ENCODE results near the gene C22orf23.

The C22orf23 gene

DNA sequence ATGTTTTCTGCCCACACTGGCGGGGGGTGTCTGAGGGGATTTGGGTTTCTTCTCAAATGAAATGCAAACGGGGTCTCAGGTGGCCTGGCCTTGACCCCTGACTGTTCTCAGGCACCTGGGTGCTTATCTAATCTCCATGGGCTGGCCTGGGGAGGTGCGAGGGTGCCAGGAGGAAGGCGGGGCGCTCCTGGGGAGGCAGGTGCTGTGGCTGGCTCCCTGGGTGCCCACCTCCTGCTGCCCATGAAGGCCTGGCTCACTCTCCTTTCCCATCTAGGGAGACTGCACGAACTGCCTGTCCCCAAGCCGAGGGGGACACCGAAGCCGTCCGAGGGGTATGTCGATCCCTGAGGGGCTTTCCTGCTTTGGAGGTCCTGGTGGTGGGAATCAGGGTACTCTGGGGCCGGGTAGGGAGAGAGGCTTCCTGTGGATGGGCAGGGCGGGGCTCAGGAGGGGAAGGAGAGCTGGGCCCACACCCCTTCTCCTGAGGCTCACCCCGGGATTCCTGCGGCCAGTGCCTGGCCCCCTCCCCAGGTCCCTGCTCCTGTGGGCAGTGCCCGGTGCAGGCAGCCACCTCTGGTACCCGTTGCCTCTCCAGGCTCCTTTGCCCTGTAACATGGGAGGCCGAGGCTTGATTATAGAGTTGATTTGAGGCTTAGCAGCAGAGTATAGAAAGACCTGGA is 28.9 kb downstream of the C22orf23 start:
- DNase-seq, result no peak

DNA sequence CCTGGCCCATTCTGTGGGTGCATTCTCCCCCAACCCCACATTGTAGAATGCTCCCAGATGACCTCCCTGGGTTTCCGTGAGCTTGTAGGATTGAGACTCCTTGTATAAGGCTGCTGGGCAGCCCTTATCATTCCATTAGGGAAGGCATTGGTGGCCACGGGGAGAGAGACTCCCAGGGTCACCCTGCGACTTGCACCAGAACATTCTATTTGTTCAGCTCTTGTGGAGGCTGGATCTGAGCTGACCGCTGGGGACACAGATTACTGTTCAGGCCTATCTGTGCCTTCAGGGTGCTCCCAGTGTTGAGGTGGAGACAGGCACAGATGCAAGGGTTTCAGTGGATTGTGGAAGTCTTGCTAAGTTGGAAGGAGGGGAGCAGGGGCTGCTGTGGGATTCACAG is 29.5 kb downstream of the C22orf23 start:
- no peak for DNase-seq

DNA sequence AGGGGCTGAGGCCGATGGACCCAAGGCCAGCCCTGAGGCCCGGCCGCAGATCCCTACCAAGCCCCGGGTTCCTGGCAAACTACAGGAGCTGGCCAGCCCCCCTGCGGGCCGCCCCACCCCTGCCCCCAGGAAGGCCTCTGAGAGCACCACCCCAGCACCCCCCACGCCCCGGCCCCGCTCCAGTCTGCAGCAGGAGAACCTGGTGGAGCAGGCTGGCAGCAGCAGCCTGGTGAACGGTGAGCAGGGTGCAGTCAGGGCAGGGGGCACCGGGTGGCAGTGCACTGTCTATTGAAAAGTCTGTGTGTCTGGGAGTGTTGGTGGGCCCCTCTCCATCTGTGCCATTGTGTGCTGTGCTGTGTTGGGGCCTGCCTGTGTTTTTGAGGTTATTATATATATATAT is 31.2 kb downstream of the C22orf23 start:
- DNase-seq, result no peak

DNA sequence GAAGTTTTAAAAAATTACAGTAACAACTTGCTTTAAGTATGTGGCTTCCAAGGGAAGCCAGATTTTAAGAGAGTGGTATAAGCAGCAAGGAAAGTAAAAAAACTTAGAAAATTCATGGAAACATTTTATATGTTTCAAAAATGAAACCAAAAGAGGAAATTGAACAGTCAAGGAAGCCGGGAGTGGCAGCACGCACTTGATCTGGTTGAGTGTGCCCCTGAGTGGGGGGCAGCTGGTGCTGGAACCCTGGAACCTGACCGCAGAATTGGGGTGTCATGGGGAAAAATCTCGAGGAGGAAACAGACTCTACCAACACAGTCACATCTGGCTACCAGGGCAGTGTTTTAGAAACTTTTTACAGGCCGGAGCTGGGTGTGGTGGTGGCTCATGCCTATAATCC is 33.3 kb downstream of the C22orf23 start:
- DNase-seq, result no peak

DNA sequence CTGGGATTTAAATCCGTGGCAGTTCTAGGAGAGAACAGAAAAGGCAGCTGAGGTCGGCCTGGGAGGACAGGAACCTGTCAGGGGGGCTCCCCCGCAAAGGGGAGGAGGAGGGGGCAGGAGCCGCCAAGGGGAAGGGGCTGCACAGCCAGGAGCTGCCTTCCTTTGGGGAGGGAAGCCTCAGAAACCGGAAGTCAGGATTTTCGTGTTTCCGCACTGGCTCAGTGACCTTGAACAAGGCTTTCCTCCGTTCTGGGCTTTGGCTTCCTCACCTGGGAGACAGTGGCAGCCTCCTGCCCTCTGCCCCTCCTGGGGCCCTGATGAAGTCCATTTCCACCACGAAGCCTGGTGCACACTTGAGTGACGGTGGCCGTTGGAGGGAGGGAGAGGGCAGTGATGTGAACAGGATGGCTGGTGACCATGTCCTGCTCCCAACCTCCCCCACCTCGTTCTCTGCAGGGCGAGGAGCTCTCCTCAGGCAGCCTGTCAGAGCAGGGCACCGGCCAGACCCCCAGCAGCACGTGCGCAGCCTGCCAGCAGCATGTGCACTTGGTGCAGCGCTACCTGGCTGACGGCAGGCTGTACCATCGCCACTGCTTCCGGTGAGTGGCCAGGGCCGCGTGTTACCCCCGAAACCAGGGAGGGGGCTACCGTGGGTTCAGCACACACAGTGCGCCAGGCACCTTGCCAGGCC is 34.7 kb downstream of the C22orf23 start:
- no peak for DNase-seq

DNA sequence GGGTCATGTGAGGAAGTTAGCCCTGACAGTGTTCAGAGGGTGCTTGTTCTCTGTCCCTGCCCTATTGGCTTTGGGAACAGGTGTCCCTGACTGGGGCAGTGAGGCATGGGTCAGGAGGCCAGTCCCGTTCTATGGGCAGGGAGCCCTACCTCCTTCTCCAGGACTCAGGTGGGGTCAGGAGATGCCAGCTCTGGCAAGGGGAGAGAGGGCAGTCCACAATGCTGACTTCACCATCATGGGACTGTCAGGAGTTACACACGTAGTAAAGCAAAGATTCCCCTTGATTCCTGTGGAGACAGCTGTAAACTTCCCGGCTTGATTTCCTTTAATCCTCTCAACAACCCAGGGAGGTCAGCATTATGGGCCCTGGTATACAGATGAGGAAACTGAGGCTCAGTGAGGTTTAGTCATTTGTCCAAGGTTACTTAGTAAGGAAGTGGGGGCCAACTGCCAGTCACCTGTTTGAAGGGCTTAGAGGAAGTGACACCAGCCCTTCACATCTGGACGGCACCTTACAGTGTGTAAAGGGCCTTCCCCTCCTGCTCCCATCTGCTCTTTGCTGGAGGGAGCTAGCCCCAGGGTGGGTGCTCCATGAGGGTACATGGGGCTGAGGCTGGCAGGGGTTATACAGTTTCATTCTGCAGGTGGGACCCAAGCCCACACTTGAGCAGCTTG is 35.4 kb downstream of the C22orf23 start:
- no peak for DNase-seq

DNA sequence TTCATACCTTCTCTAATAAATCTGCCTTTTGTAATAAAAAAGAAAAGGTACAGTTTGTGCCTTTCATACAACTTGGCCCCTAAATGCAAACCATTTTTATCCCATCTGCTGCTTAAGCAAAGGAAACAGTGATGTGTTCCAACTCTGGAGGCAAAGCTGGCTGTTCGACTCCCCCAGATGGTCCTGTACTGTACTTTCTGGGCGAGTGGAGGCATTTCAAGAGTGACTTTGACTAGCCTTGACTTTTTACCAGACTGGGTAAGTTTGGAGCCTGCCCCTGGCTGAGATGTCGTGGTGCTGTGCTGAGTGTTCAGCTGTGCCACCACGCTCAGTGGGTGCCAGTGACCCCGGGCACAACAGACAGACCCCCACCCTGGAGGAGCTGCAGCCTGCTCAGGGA is 37.1 kb downstream of the C22orf23 start:
- DNase-seq, result no peak

DNA sequence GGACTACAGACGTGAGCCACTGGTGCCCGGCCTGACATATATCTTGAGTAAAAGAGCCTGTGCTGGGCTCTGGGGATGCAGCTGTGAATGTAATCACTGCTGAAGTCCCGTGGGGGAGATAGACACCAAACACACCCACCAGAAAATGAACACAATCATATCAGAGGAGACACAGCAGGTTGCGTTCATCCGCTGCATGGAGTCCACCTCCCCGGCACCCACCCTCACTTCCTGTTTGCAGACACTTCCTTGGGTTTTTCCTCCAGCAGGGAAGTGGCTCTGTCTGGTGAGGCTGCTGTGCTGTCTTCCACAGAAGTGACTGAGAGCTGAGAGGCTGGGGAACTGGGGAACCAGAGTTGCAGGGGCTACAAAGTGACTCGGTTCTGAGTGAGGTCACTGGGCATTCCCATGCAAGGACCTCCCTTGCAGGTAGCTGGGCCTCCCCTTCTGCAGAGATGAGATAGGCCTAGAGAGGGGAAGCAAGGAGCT is 40.1 kb downstream of the C22orf23 start:
- DNase-seq, result no peak

DNA sequence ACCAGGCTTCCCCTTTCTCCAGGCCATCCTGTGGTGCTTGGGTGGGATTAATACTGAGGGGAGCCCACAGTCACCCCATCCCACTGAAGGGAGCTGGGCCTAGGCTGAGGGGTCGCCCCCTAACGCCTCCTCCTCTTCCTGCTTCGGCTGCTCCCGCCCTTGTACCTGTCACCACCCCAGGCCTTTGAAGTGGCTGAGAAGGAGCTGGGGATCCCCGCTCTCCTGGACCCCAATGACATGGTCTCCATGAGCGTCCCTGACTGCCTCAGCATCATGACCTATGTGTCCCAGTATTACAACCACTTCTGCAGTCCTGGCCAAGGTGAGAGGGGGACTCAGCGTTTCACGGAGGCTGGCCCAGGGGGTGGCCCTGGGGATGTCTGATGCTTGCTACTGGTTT is 41.2 kb downstream of the C22orf23 start:
- DNase-seq, result no peak

DNA sequence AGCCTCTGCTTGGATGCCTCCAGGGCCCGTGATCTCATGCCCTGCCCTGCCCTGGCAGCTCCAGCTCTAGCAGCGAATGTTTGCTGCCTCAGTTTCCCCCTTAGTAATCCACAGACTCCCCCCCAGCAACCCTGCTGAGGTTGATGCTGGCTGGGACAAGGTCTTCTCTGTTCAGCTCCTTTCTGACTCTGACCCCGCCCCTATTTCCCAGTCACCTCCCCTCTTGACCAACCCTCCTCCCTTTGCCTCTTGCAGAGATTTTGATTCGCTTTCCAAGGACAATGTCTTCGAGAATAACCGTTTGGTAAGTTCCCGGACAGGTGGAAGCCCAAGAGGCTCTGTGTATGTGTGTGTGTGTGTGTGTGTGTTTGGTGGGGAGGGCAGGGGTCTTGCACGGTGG is 41.7 kb downstream of the C22orf23 start:
- DNase-seq, result no peak

DNA sequence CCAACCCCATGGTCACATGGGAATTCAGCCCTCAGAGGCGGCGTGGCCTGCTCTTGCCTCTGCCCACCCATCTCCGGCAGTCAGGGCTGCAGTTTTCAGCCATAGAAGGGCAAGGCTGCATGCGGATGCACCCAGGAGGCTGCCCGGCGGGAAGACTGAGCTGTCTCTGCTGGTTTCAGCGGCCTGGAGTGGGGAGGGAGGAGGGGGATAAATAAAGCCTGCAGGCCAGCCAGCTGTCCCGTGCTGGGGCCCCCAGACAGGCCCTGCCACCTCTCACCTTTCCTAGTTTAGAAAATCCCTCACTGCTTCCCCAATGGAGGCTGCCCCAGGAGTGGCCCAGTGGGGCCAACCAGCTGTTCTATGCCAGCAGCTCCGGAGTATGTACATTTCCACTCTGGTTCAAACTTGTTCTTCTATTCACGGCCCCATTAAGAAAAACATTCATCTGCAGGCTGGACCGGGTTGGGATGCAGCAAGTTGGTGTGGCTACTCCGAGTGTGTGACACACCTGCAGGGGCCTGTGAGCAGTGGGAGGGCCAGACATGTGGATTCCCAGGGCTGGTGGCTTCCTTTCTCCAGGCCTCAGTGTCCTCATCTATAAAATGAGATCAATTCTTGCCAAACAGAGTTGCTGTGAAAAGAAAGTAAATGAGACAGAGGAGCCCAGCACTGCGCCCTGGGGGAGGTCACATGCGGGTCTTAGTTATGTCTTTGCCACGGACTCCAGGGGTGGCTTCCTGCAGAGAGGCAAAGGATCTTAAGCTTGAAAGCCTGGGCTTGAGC is 42.3 kb downstream of the C22orf23 start:
- no peak for DNase-seq

DNA sequence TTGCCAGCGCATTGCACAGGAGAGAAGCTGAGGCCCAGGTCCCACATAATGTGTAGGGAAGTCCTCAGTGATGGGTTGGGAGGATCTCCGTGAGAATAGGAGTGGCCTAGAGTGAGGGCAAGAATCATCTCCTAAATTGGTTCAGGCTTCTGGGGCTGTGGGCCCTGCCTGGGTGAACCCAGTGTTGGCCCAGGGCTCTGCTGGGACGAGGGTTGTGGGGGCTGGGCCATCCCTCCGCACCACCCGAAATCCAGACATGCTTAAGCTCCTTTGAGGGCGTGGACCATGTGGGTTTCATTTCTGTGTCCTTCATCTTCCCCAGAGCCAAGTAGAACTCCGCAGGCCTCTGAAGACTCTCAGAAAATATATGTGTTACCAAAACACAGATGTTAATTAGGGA is 43.6 kb downstream of the C22orf23 start:
- DNase-seq, result no peak

DNA sequence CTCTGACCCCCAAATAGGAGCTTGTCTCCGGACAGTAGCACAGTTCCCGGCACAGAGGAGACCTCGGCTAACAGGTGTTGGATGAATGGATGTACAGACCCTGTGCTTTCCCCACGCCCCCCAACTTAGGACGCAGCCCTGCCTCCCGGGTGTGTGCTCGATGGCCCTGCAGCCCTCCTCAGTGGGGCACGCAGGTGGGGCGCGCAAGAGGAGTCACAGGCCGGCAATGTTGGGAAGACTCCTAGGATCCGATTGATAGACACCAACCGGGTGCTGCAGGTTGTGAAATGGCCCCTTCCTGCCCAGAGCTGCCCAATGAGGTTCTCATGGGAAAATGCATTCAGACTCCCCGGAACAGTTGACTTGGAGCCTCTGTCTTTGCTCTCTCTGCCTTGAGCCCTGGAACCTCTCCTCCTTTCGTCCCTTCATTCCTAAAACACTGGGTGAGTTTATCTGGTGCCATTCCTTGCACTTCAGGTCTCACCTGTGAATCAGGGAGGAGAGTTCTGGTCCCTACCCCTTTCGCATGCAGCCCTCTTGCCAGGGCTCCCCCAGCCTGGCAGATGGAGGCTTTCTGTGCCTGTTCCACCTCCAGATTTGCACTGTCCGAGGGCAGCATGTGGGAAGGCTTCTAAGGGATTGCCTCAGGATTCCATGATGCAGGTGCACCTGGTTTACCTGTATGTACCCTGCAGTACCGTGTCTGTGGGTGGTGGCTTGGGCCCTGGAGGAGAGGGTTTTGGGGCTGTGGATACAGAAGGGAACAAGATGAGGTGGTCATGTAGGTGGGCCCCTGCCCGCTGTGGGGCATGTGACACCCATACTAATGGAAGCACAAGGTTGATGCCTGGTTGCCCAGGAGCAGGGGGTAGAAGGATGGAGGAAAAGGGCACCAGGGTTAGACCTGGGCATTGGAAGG is 46.1 kb downstream of the C22orf23 start:
- no peak for DNase-seq

DNA sequence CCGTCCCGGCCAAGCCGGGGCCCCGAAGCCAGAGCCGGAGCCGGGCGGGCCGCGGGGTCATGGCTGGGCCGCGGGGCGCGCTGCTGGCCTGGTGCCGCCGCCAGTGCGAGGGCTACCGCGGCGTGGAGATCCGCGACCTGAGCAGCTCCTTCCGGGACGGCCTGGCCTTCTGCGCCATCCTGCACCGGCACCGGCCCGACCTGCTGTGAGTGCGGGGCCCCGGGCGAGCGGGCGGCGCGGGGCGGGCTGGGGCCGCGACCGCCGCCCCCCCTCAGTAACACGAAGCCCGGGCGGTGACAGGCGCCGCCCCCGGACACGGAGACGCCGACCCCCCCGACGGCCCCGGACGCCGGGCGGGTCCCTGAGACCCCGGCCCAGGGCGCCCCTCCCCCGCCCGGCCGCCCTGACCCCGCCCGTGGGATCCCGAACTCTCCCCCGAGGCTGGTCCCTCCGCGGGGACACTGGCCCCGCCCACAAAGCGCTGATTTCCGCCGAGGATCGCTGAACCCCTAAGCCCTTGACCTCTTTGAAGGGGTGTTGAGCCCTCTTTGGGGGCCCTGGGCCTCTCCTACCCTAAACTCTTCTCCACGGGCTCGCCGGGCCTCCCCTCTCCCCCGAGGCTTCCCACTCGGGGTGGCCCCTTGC is 46.9 kb downstream of the C22orf23 start:
- no peak for DNase-seq

DNA sequence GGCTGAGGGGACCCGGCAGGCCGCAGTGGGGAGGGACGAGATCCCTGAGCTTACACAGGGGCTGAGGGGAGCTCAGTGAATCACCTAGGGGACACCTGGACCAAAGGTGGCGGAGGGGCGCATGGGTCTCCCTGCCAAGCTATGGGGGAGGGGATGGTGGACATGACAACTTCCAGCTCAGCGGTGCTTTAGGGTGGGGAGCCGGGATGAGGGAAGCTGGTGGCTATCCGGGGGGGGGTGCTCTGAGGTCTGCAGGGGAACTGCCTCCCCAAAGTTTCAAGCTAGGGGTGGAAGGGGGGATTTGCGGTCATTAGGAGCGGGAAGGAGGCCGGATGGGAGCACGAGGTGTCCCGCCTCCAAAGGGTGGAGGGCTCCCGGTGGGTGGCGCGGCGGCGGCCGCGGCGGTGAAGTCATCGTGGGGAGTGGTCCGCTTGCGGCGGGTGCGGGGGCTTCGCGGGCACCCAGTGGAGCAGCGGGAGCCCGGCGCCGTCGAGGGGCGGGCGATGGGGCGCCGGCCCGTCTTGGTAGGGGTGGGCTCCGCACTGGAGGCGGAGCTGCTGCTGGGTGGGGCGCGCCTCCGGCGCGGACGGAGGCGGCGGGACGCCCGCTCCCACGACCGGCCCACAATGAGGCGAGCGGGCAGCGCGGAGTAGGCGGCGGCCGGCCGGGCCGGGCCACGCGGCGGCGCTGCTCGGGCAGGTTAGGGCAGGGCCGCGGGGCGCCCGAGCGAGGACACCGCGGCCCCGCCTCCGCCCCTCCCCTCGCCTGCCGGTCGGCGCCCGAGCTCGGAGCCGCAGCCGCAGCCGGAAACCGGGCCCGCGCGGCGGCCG is 47.7 kb downstream of the C22orf23 start, which contains the start of gene MICALL1:
Gene MICALL1, plus strand, starts transcription at position 764 of the 830 bp plus-strand sequence. CDS start 126 bp downstream, outside the sequence.
- DNase-seq, result no peak

DNA sequence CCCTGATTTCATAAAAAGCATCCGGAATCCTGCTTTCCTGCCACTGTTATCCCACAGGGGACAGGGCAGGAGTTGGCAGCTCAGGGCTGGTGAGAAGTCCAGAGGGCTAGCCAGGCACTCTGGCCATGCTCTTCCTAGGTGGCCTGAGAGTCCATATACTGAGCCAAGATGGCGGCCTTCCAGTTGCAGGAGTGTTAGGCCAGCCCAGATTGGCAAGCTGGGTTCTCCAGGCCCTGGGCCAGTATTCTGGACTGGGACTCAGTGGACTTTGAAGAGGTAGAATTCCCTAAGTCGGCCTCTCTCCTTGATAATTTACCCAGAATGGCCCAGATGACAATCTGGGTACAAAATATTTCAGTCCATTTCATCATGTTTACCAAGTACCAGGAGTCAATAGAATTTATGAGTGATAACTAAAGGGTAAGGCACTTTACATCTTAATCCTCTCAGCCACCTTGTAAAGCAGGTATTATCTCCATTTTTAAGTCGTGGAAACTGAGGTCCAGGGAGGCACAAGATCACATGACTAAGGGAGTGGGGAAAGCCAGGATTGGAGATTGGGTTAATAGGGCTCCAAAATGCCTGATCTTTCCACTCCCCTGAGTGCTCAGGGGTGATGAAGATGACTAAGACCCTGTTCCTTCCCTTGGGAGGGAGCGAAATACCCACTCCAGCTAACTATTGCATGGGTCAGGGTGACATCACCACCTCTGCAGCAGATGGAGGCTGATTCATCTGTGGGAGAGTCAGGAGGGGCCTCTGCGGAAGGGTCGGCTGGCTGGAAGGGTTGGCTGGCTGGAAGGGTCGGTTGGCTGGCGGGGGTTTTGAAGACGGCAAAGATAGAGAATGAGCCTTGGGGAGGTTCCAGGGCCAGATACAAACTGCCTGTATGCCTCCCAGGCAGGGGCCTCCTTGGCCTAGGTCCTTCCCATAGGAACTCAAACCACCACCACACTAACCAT is 48.5 kb downstream of the C22orf23 start:
- DNase-seq, result peak; percentile 31 to 48

DNA sequence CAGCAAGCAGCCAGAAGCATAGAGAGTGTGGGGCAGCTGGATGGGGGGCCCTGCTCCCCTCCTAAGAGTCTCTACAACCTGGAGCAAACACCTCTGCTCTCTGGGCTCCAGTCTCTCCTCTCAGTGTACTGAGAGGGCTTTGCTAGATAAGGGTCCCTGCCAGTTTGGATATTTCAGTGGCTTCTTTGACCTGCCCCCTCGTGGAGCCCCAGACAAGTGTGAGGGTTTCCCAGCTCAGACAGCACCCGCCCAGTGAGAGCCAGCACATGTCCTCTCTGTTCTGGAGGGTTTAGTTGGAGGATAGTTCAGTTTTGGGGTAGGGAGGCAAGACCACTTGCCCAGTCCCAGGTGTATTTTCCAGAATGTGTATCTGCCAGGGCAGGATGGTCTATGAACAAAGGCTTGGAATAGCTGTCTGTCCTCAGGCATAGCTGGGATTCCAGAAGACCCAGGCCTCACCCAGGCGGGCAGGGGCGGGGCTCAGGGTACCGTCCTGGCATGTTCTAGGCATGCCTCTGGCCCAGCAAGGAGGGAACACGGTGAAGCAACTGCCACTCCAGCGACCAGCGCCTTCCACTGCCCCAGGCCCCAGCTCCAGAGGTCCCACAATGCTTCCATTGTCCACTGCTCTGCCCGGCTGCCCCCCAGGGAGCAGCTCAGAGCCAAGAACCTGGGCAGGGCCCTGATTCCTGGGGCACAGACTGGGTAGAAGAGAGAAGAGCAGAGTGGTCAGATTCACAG is 54.8 kb downstream of the C22orf23 start:
- no peak for DNase-seq

DNA sequence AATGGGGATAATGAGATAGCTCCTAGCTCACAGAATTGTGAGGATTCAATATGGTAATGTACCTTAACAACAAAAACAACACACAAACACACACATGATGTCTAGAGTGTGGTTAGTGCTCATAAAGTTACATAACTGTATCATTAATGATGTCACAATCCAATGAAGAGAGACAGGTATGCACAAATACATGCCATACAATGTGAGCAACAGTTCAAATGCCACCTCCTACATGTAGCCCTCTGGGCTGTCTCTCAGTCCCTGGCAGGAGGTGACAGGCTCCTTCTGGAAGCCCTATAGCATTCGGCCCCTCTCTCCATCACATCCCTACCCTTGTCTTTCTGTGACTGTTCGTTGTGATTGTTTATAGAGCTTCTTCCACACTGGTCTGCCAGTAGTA is 55.6 kb downstream of the C22orf23 start:
- DNase-seq, result no peak

DNA sequence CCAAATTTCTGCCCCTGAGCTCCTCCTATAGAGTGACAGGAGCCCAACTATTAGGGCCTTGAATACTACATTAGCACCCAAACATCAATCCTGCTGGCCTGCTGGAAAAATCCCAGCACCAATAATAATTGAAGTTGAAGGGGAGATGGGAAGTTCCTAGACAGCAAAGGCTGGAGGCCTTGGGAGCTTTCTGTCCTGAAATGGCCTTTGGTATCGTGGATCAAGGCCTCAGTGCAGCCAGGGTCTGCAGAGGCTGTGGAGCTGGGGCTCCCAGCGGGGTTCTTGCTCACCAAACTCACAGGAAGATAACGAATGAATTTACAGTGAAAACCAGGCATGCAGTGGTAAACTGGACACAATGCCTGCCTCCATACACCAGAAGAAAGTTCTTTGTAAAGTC is 56.5 kb downstream of the C22orf23 start:
- no peak for DNase-seq
